ENCODE data around the gene THAP8.

The THAP8 gene

GRCh38 chr19:35991731-35992450 is 62.2 kb downstream of the THAP8 start:
- TF ChIP-seq REST (IDR thresholded peaks at IDR 0.05; ENCODE audit: insufficient replicate concordance, low read depth) = no peak
- no peak for TF ChIP-seq POLR2AphosphoS5 (IDR thresholded peaks at IDR 0.05; ENCODE audit: low read depth)
- TF ChIP-seq CTCF (IDR thresholded peaks at IDR 0.05; ENCODE audit: insufficient read depth, low read length) = no peak
- no peak for TF ChIP-seq GABPA (IDR thresholded peaks at IDR 0.05; ENCODE audit: low read depth)
- TF ChIP-seq SPI1 (IDR thresholded peaks at IDR 0.05; ENCODE audit: borderline replicate concordance, low read depth) = no peak
- Histone ChIP-seq H3K27ac (replicated peaks) (no peak overlapping the region), H3K4me3 (replicated peaks; ENCODE audit: insufficient read depth, low read length) (no peak overlapping the region), H3K27me3 (ENCODE audit: insufficient read depth, poor library complexity, severe bottlenecking) (no peaks in the 10 kb centered on the region)
- no peak for DNase-seq (ENCODE audit: low read depth in 1 of 2, low spot score in 1 of 2)

GRCh38 chr19:35990771-35991730 is 63.0 kb downstream of the THAP8 start:
- TF ChIP-seq SPI1 (IDR thresholded peaks at IDR 0.05; ENCODE audit: borderline replicate concordance, low read depth) (no peak), POLR2AphosphoS5 (IDR thresholded peaks at IDR 0.05; ENCODE audit: low read depth) (no peak)
- no peak for DNase-seq (ENCODE audit: low read depth in 1 of 2, low spot score in 1 of 2)

GRCh38 chr19:35990156-35990555 is 63.9 kb downstream of the THAP8 start:
- no peak overlapping the region for H3K27ac ChIP-seq (replicated peaks)
- no peak for TF ChIP-seq GABPA (IDR thresholded peaks at IDR 0.05; ENCODE audit: low read depth)
- no peak for TF ChIP-seq REST (IDR thresholded peaks at IDR 0.05; ENCODE audit: insufficient replicate concordance, low read depth)
- no peak for TF ChIP-seq POLR2AphosphoS5 (IDR thresholded peaks at IDR 0.05; ENCODE audit: low read depth)
- TF ChIP-seq SPI1 (IDR thresholded peaks at IDR 0.05; ENCODE audit: borderline replicate concordance, low read depth) = no peak
- no peak for TF ChIP-seq CTCF (IDR thresholded peaks at IDR 0.05; ENCODE audit: insufficient read depth, low read length)
- no peak overlapping the region for H3K4me3 ChIP-seq (replicated peaks; ENCODE audit: insufficient read depth, low read length)
- H3K27me3 ChIP-seq (ENCODE audit: insufficient read depth, poor library complexity, severe bottlenecking) = no peaks in the 10 kb centered on the region
- DNase-seq (ENCODE audit: low read depth in 1 of 2, low spot score in 1 of 2) = no peak

More at GRCh38 chr19:35990771-35991730, 63.0 kb downstream of the THAP8 start:
- Histone ChIP-seq H3K4me3 (replicated peaks; ENCODE audit: insufficient read depth, low read length) (no peak overlapping the region), H3K27ac (replicated peaks) (no peak overlapping the region), H3K27me3 (ENCODE audit: insufficient read depth, poor library complexity, severe bottlenecking) (no peaks in the 10 kb centered on the region)

- TF ChIP-seq GABPA (IDR thresholded peaks at IDR 0.05; ENCODE audit: low read depth) = no peak
- TF ChIP-seq CTCF (IDR thresholded peaks at IDR 0.05; ENCODE audit: insufficient read depth, low read length) = no peak
- TF ChIP-seq POLR2AphosphoS5 (IDR thresholded peaks at IDR 0.05; ENCODE audit: low read depth) = no peak
- TF ChIP-seq REST (IDR thresholded peaks at IDR 0.05; ENCODE audit: insufficient replicate concordance, low read depth) = no peak
- TF ChIP-seq SPI1 (IDR thresholded peaks at IDR 0.05; ENCODE audit: borderline replicate concordance, low read depth) = no peak
- Histone ChIP-seq H3K4me3 (replicated peaks; ENCODE audit: insufficient read depth, low read length) (no peak overlapping the region), H3K27ac (replicated peaks) (no peak overlapping the region), H3K27me3 (ENCODE audit: insufficient read depth, poor library complexity, severe bottlenecking) (no peaks in the 10 kb centered on the region)
- DNase-seq (ENCODE audit: low read depth in 1 of 2, low spot score in 1 of 2) = no peak
Observed at GRCh38 chr19:35988824-35989223, 65.3 kb downstream of the THAP8 start.

All from HL-60 (cell line).